Psoas muscle (tissue), 8 donors: ENCODE data around the gene HOXD13. TPM values are rescaled to one million over a fixed set of nuclear protein-coding genes. Genes with fewer than 3 reads are reported as not detected.

ENCODE experiments used
- ATAC-seq, 4 donors: fragments of 200-7000 bp; cut with Tn5 transposase; one replicate each; pipeline ENCODE4 v1.9.1; 2020; ENCODE audit warnings: moderate library complexity in 3 of 4, mild to moderate bottlenecking in 2 of 4
- DNase-seq, 2 donors: peaks; one replicate each; pipeline ENCODE4 v3.0.0-alpha.2; 2020
- H3K27ac ChIP-seq: fragments of 200-600 bp; one replicate; pipeline ENCODE4 v1.8.0; 2022
- H3K27me3 ChIP-seq, 3 donors: fragments of 200-600 bp in 1 of 3; one replicate each; pipeline versions ENCODE4 v1.6.1 to v1.8.0; 2013 to 2022; ENCODE audit warnings: low read length in 2 of 3, mild to moderate bottlenecking in 2 of 3, moderate library complexity in 1 of 3; ENCODE audit not compliant: insufficient read depth in 3 of 3
- H3K36me3 ChIP-seq, 2 donors: fragments of 200-600 bp in 1 of 2; one replicate each; pipeline versions ENCODE4 v1.6.1 to v1.8.0; 2013 to 2022; ENCODE audit warnings: low read depth in 1 of 2, mild to moderate bottlenecking in 1 of 2, moderate library complexity in 1 of 2; ENCODE audit not compliant: insufficient read depth in 1 of 2
- H3K4me1 ChIP-seq: fragments of 200-600 bp; one replicate; pipeline ENCODE4 v1.8.0; 2022
- H3K4me3 ChIP-seq: fragments of 200-600 bp; one replicate; pipeline ENCODE4 v1.8.0; 2022; ENCODE audit warnings: mild to moderate bottlenecking
- H3K9me3 ChIP-seq: fragments of 200-600 bp; one replicate; pipeline ENCODE4 v1.8.0; 2022
- WGBS, 3 donors: extraction: QIAGEN DNeasy Blood & Tissue Kit; methylation state at CpG; one replicate each; pipeline versions ENCODE4 v1.1.6 to v1.1.7; 2013; 5-methylcytosine and 5-hydroxymethylcytosine counted together
- intact Hi-C, 2 donors: fragments of 100-400 bp; cut with DNase I; formaldehyde crosslinking; loops; one replicate each; pipeline versions ENCODE4 v1.11.0 to v1.14.2; 2022
- polyA plus RNA-seq, 3 donors: library from polyadenylated mRNA; stranded (reverse); fragments of 200-250 nt; gene quantifications; one replicate each; pipeline ENCODE4 v1.2.3, GENCODE V29; 2013
- total RNA-seq, 4 donors: library from RNA; stranded (reverse); fragmentation: NEBNext Ultra II Directional in 2 of 4; extraction: Animal tissue kit (Norgen Biotek cat#: 25700) in 2 of 4; gene quantifications; one replicate each; pipeline versions ENCODE4 v1.2.1 to v1.2.4, GENCODE V29; 2021 to 2023
- TF ChIP-seq, protein P1 (sequence below): fragments of 200-600 bp; IDR thresholded peaks from one replicate; pipeline ENCODE4 v1.8.0; 2022; ENCODE audit warnings: antibody characterized with exemption
- donor health status: healthy with polysubstance abuse.
- donor health status: DM: no; HTN: no; CAD: no; lungs with moderate emphysema.
- donor health status: Bipolar disorder and iron deficiency.
- donor health status: healthy.
- donor health status: DM: yes; HTN: yes; CAD: no.
- donor health status: DM: no; HTN: no; CAD: no.
- donor health status: DM: no; HTN: no; CAD: no.
- donor health status: DM: yes; HTN: yes; CAD: no.

Gene HOXD13
- total and polyA plus RNA-seq, 7 donors, result 0.01 TPM; not detected in 6

DNA sequence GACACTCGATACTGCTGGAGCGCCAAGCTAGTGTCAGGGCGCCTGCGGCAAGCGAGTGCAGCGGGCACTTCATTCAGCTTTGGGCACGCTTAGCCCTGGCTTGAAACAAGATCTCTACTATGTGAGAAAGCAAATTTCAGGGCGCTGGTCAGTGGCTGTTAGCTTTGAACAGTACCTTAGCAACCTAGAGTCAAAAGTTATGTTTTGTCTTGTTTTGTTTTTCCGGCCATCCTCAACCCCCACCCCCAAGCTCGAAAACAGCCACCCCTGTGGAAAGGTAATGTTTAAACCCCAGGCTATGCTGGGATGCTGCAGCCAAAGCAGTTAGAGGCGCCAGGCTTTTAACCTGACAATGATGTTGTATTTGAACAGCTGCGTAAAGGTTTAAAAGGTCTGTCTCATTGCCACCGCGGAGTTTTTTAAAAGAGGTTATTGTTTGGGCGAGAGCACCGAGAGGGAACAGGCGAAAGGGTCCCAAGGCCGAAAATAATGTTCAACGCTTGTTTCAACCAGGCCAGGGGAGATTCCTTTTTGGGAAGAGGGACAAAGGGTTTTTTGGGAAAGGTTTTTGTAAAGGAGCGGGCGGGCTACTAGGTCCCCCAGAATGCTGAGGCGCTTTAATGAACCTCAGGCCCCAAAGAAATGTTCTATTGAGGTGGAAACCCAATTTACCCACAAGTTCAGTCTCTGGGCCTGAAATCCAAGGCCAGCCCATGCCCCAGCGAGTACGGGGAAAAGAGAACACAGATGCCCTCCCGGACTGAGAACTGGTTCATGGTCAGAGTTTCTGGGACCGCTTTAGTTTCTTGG is 21.8 kb downstream of the HOXD13 start:
- DNase-seq (no peak), ATAC-seq (no peak)
- Histone ChIP-seq H3K4me1 (peaks cover 2% of the 10 kb centered on the region), H3K36me3 (no peaks in the 10 kb centered on the region), H3K4me3 (no peak overlapping the region), H3K27ac (no peak overlapping the region), H3K27me3 (peaks cover 4 to 100% (median 65%) of the 10 kb centered on the region in 3 donors), H3K9me3 (no peaks in the 10 kb centered on the region)
- TF ChIP-seq, protein P1, sequence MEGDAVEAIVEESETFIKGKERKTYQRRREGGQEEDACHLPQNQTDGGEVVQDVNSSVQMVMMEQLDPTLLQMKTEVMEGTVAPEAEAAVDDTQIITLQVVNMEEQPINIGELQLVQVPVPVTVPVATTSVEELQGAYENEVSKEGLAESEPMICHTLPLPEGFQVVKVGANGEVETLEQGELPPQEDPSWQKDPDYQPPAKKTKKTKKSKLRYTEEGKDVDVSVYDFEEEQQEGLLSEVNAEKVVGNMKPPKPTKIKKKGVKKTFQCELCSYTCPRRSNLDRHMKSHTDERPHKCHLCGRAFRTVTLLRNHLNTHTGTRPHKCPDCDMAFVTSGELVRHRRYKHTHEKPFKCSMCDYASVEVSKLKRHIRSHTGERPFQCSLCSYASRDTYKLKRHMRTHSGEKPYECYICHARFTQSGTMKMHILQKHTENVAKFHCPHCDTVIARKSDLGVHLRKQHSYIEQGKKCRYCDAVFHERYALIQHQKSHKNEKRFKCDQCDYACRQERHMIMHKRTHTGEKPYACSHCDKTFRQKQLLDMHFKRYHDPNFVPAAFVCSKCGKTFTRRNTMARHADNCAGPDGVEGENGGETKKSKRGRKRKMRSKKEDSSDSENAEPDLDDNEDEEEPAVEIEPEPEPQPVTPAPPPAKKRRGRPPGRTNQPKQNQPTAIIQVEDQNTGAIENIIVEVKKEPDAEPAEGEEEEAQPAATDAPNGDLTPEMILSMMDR, result no peak
- intact Hi-C loops, result loop anchor here in 1 of 2 donors (5.0 kb wide), 1 partner anchor 37 kb away; no protein-coding TSS in a partner anchor
- WGBS, 3 donors, result 43 to 51% (median 46%) methylated on average over 26 of the region's 26 CpGs

DNA sequence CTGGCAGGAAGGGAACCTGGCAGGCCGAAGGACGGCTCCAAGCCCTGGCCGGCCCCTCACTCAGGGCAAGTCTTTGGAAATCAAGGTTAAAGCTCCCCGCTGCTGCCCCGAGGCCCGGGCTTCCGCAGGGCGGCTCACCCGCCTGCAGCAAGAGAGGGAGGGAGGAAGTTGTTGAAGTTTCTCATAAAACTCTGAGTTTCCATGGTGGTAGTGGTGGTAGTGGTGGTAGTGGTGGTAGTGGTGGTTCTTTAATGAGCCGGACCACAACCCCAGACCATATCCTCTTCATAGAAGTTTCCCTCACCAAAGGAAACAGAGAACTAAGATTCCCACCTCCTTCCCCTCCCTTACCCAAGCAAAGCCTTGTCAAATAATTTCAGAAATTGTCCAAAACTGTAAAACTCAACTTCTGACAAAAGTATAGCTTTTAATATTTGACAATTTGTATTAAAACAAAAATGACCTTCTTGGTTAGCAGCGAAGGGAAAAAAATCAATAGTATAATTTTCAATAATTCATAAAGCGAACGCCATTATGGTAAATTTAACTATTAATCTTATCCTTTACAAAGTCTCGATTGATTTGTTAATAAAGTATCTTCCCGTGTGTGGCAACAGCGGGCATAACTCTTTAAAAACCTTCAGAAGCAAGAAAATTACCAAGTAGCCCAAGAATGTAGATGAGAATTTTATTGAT is 22.6 kb downstream of the HOXD13 start:
- intact Hi-C loops, result loop anchor here in 1 of 2 donors (5.0 kb wide), 1 partner anchor 38 kb away; no protein-coding TSS in a partner anchor
- 49 to 73% (median 70%) methylated on average over 15 to 16 of the region's 16 CpGs for WGBS, 3 donors

DNA sequence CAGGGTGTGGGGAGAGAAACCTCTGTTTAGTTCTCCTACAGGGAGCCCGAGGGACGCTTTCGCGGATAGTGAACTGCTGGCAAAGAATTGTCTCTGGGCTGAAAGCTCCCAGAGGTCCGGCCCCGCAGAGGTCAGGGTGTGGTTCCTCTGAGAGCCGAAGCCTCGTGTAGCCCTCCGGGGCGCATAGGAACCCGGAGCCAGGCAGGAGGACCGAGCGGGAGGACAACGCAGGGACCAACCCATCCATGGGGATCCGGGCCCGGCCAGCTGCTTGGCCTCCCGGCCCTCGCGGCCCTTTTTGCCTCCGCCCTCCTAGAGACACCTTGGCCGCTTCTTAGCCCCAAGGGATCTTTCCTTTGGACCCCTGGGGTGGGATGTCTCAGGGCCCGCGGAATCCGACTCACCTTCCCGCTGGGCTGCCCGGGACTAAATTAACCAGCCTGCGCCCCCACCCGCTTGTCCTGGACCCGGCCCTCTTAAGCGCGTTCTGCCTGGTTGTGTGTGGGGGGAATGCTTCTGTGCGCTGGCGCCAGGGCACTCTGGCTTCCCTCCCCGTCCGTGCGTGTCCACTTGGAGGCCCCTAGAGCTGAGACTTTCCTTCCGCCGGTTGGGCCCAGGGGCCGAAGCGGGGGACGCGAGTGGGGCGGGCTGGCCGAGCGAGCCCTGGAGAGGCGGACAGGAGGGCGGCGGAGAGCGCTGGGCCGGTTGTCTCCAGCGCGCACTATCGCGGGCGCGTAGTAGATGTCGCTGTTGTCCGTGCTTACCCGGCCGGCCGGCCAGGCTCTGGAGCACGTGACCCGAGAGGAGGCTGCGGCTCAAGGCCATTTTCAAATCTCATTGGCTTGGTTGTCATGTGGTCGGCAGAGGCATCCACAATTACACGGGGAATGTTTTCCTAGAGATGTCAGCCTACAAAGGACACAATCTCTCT is 23.6 kb downstream of the HOXD13 start, which contains the start of gene HOXD10:
TSS of gene HOXD10 (plus strand) at position 896 of the 931 bp plus-strand sequence. CDS start 56 bp downstream, outside the sequence.
- 9 to 12% (median 10%) methylated on average over 56 to 66 of the region's 66 CpGs for WGBS, 3 donors
- intact Hi-C loops, result no loop called here
- Histone ChIP-seq H3K9me3 (no peaks in the 10 kb centered on the region), H3K4me1 (peaks cover 2% of the 10 kb centered on the region), H3K27ac (no peak within 1 kb of the TSS), H3K36me3 (no peaks in the 10 kb centered on the region), H3K27me3 (peaks cover 7 to 100% (median 69%) of the 10 kb centered on the region in 3 donors), H3K4me3 (peak within 1 kb of the TSS; percentile 23)
- DNase-seq (peak in 1 of 2 donors; percentile 81), ATAC-seq (peak; percentile 71 to 90 (median 82))
- TF ChIP-seq, protein P1, result peak; percentile 23

More for the DNA sequence above, 22.6 kb downstream of the HOXD13 start:
- Histone ChIP-seq H3K4me1 (peaks cover 2% of the 10 kb centered on the region), H3K27ac (no peak overlapping the region), H3K4me3 (no peak overlapping the region), H3K36me3 (no peaks in the 10 kb centered on the region), H3K9me3 (no peaks in the 10 kb centered on the region), H3K27me3 (peaks cover 4 to 100% (median 62%) of the 10 kb centered on the region in 3 donors)
- ATAC-seq (no peak), DNase-seq (no peak)
- TF ChIP-seq, protein P1, result no peak

DNA sequence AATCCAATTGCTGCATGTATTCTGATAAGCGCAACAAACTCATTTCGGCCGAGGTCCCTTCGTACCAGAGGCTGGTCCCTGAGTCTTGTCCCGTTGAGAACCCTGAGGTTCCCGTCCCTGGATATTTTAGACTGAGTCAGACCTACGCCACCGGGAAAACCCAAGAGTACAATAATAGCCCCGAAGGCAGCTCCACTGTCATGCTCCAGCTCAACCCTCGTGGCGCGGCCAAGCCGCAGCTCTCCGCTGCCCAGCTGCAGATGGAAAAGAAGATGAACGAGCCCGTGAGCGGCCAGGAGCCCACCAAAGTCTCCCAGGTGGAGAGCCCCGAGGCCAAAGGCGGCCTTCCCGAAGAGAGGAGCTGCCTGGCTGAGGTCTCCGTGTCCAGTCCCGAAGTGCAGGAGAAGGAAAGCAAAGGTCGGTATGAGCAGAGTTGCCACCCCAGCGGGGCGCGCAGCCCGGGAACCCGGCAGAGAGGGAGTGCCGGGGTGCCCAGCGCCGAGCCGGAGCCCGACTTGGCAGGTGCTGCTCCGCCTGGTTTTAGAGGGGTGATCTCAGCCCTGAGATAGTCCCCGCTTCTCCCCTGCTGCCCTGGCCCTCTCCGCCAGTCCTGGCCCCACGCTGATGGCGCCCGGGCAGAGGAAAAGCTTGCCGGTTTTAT is 24.8 kb downstream of the HOXD13 start:
- no peaks in the 10 kb centered on the region for H3K9me3 ChIP-seq
- intact Hi-C loops, result no loop called here
- H3K4me1 ChIP-seq, result peaks cover 2% of the 10 kb centered on the region
- TF ChIP-seq, protein P1, result no peak
- H3K36me3 ChIP-seq, result no peaks in the 10 kb centered on the region
- no peak overlapping the region for H3K27ac ChIP-seq
- H3K27me3 ChIP-seq, result peaks cover 7 to 96% (median 68%) of the 10 kb centered on the region in 3 donors
- DNase-seq (no peak), ATAC-seq (no peak)
- H3K4me3 ChIP-seq, result no peak overlapping the region
- WGBS, 3 donors, result 9 to 14% (median 13%) methylated on average over 39 to 40 of the region's 40 CpGs
